Endothelial cell (in vitro differentiated cells): Measurements from ENCODE around the gene PARK7. TPM values are rescaled to one million over a fixed set of nuclear protein-coding genes. Genes with fewer than 3 reads are reported as not detected.

Experiments
- DNase-seq: peaks from one replicate; pipeline ENCODE4 v3.0.0; 2021; ENCODE audit warnings: low spot score
- H3K27ac Mint-ChIP-seq: one replicate; pipeline ENCODE4 v1.8.0; 2021; ENCODE audit warnings: mixed read lengths, inconsistent platforms; ENCODE audit not compliant: unreplicated experiment
- H3K27me3 Mint-ChIP-seq: one replicate; pipeline ENCODE4 v1.8.0; 2021; ENCODE audit warnings: mild to moderate bottlenecking, moderate library complexity, mixed read lengths, inconsistent platforms; ENCODE audit not compliant: unreplicated experiment
- H3K36me3 Mint-ChIP-seq: one replicate; pipeline ENCODE4 v1.8.0; 2021; ENCODE audit warnings: mild to moderate bottlenecking, low read depth, mixed read lengths, inconsistent platforms; ENCODE audit not compliant: unreplicated experiment
- H3K4me1 Mint-ChIP-seq: one replicate; pipeline ENCODE4 v1.8.0; 2021; ENCODE audit warnings: mild to moderate bottlenecking, mixed read lengths, inconsistent platforms; ENCODE audit not compliant: unreplicated experiment
- H3K4me3 Mint-ChIP-seq: one replicate; pipeline ENCODE4 v1.8.0; 2021; ENCODE audit warnings: mild to moderate bottlenecking, mixed read lengths, inconsistent platforms; ENCODE audit not compliant: unreplicated experiment
- H3K9me3 Mint-ChIP-seq: one replicate; pipeline ENCODE4 v1.8.0; 2021; ENCODE audit warnings: mixed read lengths, inconsistent platforms; ENCODE audit not compliant: unreplicated experiment
- total RNA-seq: library from RNA; stranded (reverse); fragmentation: NEBNext Ultra II Directional; extraction: Animal tissue kit (Norgen Biotek cat#: 25700); gene quantifications from one replicate; pipeline ENCODE4 v1.2.1, GENCODE V29; 2021; ENCODE audit not compliant: unreplicated experiment
- TF ChIP-seq, protein P1 (sequence below): fragments of 200-600 bp; sonication (generic); IDR thresholded peaks from one replicate; pipeline ENCODE4 v1.5.0; 2021; ENCODE audit warnings: antibody characterized with exemption; ENCODE audit not compliant: unreplicated experiment

Gene PARK7
- total RNA-seq, 1 donor from 2014 or later: 223 TPM

DNA sequence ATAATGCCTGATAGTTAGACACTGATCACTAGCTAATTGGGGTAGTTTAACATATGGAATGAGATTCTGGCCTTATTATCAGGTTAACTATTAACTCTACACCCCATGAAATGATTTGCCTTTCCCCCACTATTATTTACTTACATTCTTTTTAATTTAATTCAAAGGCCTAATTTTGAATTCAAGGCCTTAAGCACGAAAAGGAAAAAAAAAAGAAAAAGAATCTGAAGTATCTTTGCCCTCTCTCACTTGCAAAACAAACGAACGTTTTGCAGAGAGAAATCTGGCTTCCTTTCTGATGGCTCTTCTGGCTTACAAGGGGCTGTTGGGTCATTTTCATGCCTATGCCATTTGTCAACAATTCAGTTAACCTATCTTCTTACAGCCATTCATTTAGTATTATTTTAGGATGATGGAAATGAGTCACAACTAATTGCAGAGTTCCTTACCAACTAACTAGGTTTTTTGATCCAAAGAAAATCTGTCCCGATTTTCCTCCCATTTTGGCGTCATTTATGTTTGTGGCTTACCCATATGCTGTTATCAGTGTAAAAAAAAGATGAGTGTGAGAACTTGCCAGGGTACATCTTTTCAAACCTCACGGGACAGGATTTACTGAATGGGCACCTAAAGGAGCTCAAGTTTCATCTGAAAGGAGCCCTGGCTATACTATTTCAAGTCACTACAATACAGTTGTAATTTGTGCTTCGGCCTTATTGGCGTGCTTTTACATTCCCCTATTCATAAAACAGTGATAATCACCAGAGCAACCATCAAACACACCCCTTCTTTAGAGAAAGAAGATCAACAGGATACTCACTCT, 66.4 kb downstream of the PARK7 start:
- no peak overlapping the region for H3K27ac Mint-ChIP-seq
- no peak overlapping the region for H3K4me3 Mint-ChIP-seq

DNA sequence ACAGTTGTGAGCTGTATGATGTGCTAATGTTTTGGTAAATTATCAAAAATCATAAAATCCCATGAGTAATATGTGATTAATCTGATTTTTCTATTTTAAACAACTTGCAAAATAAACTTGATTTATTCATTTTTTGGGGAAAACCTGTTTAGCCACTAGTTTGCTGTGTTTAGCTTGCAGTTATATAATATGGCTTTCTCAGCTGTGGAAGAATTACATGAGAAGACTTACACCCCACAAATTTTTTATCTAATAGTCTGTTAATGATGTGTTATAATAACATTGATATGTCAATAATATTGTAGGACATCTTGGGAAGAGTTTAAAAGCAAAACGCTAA, 67.0 kb downstream of the PARK7 start:
- H3K4me1 Mint-ChIP-seq: peaks cover 27% of the 10 kb centered on the region
- no peak overlapping the region for H3K4me3 Mint-ChIP-seq
- peaks cover 9% of the 10 kb centered on the region for H3K36me3 Mint-ChIP-seq
- DNase-seq: no peak
- peaks cover 6% of the 10 kb centered on the region for H3K27me3 Mint-ChIP-seq
- H3K27ac Mint-ChIP-seq: no peak overlapping the region
- H3K9me3 Mint-ChIP-seq: no peaks in the 10 kb centered on the region
- TF ChIP-seq, protein P1, sequence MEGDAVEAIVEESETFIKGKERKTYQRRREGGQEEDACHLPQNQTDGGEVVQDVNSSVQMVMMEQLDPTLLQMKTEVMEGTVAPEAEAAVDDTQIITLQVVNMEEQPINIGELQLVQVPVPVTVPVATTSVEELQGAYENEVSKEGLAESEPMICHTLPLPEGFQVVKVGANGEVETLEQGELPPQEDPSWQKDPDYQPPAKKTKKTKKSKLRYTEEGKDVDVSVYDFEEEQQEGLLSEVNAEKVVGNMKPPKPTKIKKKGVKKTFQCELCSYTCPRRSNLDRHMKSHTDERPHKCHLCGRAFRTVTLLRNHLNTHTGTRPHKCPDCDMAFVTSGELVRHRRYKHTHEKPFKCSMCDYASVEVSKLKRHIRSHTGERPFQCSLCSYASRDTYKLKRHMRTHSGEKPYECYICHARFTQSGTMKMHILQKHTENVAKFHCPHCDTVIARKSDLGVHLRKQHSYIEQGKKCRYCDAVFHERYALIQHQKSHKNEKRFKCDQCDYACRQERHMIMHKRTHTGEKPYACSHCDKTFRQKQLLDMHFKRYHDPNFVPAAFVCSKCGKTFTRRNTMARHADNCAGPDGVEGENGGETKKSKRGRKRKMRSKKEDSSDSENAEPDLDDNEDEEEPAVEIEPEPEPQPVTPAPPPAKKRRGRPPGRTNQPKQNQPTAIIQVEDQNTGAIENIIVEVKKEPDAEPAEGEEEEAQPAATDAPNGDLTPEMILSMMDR: no peak

More for the DNA sequence above, 66.4 kb downstream of the PARK7 start:
- DNase-seq: no peak
- Mint-ChIP-seq H3K4me1 (peaks cover 28% of the 10 kb centered on the region), H3K27me3 (peaks cover 6% of the 10 kb centered on the region), H3K36me3 (peaks cover 9% of the 10 kb centered on the region), H3K9me3 (no peaks in the 10 kb centered on the region)
- TF ChIP-seq, protein P1: no peak

DNA sequence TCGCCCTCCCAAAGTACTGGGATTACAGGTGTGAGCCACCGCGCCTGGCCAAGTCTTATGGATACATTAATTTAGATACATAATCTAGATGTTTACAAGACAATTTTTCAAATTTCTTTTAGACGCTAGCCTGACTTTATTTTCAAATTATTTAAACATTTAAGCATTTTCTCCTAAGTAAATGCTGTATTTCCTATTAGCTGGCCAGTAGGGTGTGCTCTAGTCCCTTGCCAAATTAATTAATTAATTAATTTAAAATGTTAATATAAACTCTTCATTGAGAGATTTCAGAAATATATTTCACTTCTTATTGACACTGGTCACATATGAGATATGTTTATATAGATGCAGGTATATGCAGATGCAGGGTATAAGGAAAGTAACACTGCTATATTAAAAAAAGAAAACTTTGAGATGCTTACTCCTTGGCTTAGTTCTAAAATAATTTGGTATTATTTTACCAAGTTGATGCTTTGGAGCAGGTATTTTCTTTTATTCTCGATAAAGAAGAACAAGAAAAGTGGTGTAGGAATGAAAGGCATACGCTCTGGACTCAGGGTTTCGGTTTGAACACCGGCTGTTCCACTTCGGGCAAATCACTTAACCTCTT, 69.8 kb downstream of the PARK7 start:
- peaks cover 4% of the 10 kb centered on the region for H3K36me3 Mint-ChIP-seq
- no peaks in the 10 kb centered on the region for H3K9me3 Mint-ChIP-seq
- no peak overlapping the region for H3K27ac Mint-ChIP-seq
- peaks cover 2% of the 10 kb centered on the region for H3K27me3 Mint-ChIP-seq
- TF ChIP-seq, protein P1: peak; percentile 74
- H3K4me3 Mint-ChIP-seq: no peak overlapping the region
- peaks cover 13% of the 10 kb centered on the region for H3K4me1 Mint-ChIP-seq
- no peak for DNase-seq

DNA sequence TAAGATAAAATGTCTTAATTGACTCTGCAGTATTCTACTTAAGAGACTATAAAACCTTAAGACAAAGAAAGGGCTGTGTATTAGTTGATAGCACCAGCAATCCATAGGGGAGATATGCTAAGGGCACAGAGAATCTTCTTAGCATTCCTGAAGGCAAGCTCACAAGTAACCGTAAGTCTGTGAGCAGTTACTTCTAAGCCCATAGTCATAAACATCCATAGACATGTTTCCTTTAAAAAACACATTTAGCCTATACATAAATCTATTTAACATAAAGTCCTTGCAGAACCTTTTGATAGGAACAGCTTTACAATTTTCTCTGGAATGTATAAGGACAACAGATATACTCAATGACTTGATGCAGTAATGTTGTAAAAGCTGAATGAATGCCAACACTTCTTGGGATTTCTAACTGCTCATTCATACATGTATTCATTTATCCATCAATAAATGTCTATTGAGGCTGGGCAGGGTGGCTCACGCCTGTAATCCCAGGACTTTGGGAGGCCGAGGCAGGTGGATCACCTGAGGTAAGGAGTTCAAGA, 70.9 kb downstream of the PARK7 start:
- Mint-ChIP-seq H3K9me3 (no peaks in the 10 kb centered on the region), H3K27ac (no peak overlapping the region), H3K27me3 (no peaks in the 10 kb centered on the region), H3K4me3 (no peak overlapping the region), H3K36me3 (no peaks in the 10 kb centered on the region), H3K4me1 (peaks cover 6% of the 10 kb centered on the region)
- TF ChIP-seq, protein P1: no peak
- no peak for DNase-seq

DNA sequence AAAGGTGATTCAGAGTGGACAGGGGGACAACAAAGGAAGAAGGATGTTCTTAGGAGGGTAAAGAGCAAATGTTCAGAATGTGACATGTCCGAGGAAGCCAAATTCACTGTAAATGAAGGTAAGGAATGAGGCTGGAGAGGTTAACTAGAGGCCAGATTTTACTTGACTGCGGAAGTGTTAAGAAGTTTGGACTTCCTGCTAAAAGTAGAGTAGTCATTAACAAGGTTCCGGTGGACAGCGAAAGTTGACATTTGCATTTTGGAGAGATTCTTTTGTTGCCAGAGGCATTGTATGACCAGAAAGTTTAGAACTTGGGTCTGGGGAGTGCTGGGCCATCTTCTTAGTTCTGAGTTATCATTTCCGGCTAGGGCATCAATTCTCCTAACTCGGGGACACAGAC, 71.8 kb downstream of the PARK7 start:
- Mint-ChIP-seq H3K4me3 (no peak overlapping the region), H3K27ac (no peak overlapping the region), H3K9me3 (no peaks in the 10 kb centered on the region), H3K4me1 (peaks cover 4% of the 10 kb centered on the region), H3K36me3 (no peaks in the 10 kb centered on the region), H3K27me3 (no peaks in the 10 kb centered on the region)
- DNase-seq: no peak
- TF ChIP-seq, protein P1: no peak
